Panc1 (cell line): Measurements from ENCODE around the gene SLC12A9. TPM values are rescaled to one million over a fixed set of nuclear protein-coding genes. Genes with fewer than 3 reads are reported as not detected.

ENCODE experiments used
- ATAC-seq: fragments of 200-7000 bp; cut with Tn5 transposase; 2 replicates; pipeline ENCODE4 v1.9.1; 2020; ENCODE audit warnings: mild to moderate bottlenecking, moderate library complexity
- BruUV-seq: library from RNA; stranded (reverse); fragments of 400-500 nt; replicated peaks from 2 replicates; lab custom pipeline; 2021; lab: Mats Ljungman, UMichigan
- CTCF ChIA-PET: fragments of 300-600 bp; sonication (Branson Sonifier 250); formaldehyde crosslinking; loops from one replicate; lab custom pipeline; 2022; ENCODE audit warnings: antibody characterized with exemption; lab: Charles Lee
- POLR2A ChIA-PET: fragments of 300-600 bp; sonication (Branson Sonifier 250); formaldehyde crosslinking; loops from one replicate; lab custom pipeline; 2022; ENCODE audit warnings: antibody characterized with exemption; lab: Charles Lee
- DNase-seq: peaks from one replicate; pipeline ENCODE4 v3.0.0-alpha.2; 2010; ENCODE audit warnings: low read depth, low spot score
- H3K27ac ChIP-seq: 2 replicates; pipeline ENCODE4 v1.5.1; 2011; ENCODE audit warnings: mild to moderate bottlenecking, low read length, inconsistent platforms
- H3K27me3 ChIP-seq: fragments of 200-500 bp; sonication (Bioruptor generic); 2 replicates; pipeline ENCODE4 v1.6.0; 2014; ENCODE audit warnings: low read length, inconsistent platforms; ENCODE audit not compliant: control insufficient read depth, insufficient read depth
- H3K36me3 ChIP-seq: fragments of 200-500 bp; sonication (Bioruptor generic); 2 replicates; pipeline ENCODE4 v1.5.1; 2014; ENCODE audit warnings: inconsistent platforms, mild to moderate bottlenecking, low read length, moderate library complexity; ENCODE audit not compliant: control insufficient read depth, insufficient read depth
- H3K4me1 ChIP-seq: 2 replicates; pipeline ENCODE4 v1.5.1; 2011; ENCODE audit warnings: inconsistent platforms, mild to moderate bottlenecking, low read length, moderate library complexity; ENCODE audit not compliant: control insufficient read depth, insufficient read depth
- H3K4me3 ChIP-seq, 2 experiments: 2 replicates each; pipeline ENCODE4 v1.5.1; 2011 to 2012; ENCODE audit warnings: low read depth in 2 of 2, low read length in 2 of 2, mild to moderate bottlenecking in 2 of 2, inconsistent platforms in 1 of 2, moderate library complexity in 1 of 2
- H3K9me3 ChIP-seq: fragments of 200-500 bp; sonication (Bioruptor generic); 2 replicates; pipeline ENCODE4 v1.5.1; 2014; ENCODE audit warnings: low read depth, mild to moderate bottlenecking, inconsistent platforms, low read length, moderate library complexity; ENCODE audit not compliant: control insufficient read depth, insufficient read depth
- POLR2AphosphoS5 ChIP-seq: IDR thresholded peaks from 2 replicates; pipeline ENCODE4 v1.6.1; 2012; ENCODE audit warnings: mild to moderate bottlenecking, low read depth, low read length, moderate library complexity
- REST ChIP-seq, 2 experiments: IDR thresholded peaks; 2 replicates each; pipeline ENCODE4 v1.6.1; 2011 to 2012; ENCODE audit warnings: low read depth in 2 of 2, control low read depth in 1 of 2, low read length in 1 of 2, mild to moderate bottlenecking in 1 of 2, moderate library complexity in 1 of 2; ENCODE audit not compliant: insufficient read depth in 1 of 2
- SIN3A ChIP-seq: IDR thresholded peaks from 2 replicates; pipeline ENCODE4 v1.6.1; 2012; ENCODE audit warnings: low read depth, mild to moderate bottlenecking, low read length, moderate library complexity, borderline replicate concordance; ENCODE audit not compliant: insufficient read depth
- TCF7L2 ChIP-seq: IDR thresholded peaks from 2 replicates; pipeline ENCODE4 v1.6.1; 2011; ENCODE audit warnings: mild to moderate bottlenecking, low read depth, low read length, inconsistent platforms
- in situ Hi-C: cut with HindIII; loops from 2 replicates; pipeline ENCODE4 v1.10.0; 2016; ENCODE audit warnings: low sequenced_read_pairs, low pct_unique_long_range_greater_than_20kb
- intact Hi-C: fragments of 100-400 bp; cut with micrococcal nuclease; formaldehyde crosslinking; loops from one replicate; pipeline ENCODE4 v1.10.0; 2022; ENCODE audit not compliant: unreplicated experiment
- total RNA-seq: library from RNA; stranded (reverse); gene quantifications from one replicate; pipeline ENCODE4 v1.2.1, GENCODE V29; 2021; ENCODE audit not compliant: unreplicated experiment
- TF ChIP-seq, protein P1 (sequence below): fragments of 450-650 bp; IDR thresholded peaks from 2 replicates; pipeline ENCODE4 v1.5.1; 2017; ENCODE audit warnings: mild to moderate bottlenecking

Gene SLC12A9
- total RNA-seq, 1 experiment from 2014 or later: 31.1 TPM

DNA sequence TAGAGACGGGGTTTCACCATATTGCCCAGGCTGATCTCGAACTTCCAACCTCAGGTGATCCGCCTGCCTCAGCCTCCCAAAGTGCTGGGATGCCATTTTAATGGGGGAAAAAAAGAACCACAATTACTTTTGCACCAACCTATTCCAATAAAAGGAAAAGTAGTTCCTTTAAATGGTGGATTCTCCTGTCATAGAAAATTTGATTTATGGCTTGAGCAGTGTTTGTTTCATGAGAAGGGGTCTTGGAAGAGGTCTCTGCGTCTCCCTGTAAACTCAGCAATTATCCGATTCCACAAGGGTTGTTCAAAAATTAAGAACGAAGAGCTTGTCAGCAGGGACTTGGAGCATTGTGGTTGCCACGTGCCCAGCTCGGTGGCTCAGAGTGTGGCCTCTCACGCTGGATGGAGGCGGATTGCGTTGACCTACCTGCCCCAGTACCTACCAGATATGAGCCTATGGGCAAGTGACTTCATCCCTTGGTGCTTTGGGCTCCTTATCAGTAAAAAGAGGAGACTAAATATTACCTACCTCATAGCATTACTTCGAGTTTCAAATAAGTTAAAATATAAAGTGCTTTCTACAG, 11.8 kb downstream of the SLC12A9 start:
- Histone ChIP-seq H3K27ac (no peak overlapping the region), H3K9me3 (no peaks in the 10 kb centered on the region), H3K36me3 (peaks cover 2% of the 10 kb centered on the region; the same call in 1 of the 2 replicates), H3K4me1 (peaks cover 10% of the 10 kb centered on the region), H3K4me3 (no peak overlapping the region), H3K27me3 (no peaks in the 10 kb centered on the region)
- TF ChIP-seq REST (IDR thresholded peaks at IDR 0.05; ENCODE audit: insufficient read depth in 1 of 2, low read depth in 2 of 2, low read length in 1 of 2) (no peak), SIN3A (no peak), TCF7L2 (no peak)
- TF ChIP-seq, protein P1, sequence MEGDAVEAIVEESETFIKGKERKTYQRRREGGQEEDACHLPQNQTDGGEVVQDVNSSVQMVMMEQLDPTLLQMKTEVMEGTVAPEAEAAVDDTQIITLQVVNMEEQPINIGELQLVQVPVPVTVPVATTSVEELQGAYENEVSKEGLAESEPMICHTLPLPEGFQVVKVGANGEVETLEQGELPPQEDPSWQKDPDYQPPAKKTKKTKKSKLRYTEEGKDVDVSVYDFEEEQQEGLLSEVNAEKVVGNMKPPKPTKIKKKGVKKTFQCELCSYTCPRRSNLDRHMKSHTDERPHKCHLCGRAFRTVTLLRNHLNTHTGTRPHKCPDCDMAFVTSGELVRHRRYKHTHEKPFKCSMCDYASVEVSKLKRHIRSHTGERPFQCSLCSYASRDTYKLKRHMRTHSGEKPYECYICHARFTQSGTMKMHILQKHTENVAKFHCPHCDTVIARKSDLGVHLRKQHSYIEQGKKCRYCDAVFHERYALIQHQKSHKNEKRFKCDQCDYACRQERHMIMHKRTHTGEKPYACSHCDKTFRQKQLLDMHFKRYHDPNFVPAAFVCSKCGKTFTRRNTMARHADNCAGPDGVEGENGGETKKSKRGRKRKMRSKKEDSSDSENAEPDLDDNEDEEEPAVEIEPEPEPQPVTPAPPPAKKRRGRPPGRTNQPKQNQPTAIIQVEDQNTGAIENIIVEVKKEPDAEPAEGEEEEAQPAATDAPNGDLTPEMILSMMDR: no peak
- ChIA-PET CTCF (no interaction called here), POLR2A (no interaction called here)
- no TSS peak for BruUV-seq
- DNase-seq (no peak), ATAC-seq (no peak)
- intact Hi-C loops: no loop called here
- in situ Hi-C loops: no loop called here

DNA sequence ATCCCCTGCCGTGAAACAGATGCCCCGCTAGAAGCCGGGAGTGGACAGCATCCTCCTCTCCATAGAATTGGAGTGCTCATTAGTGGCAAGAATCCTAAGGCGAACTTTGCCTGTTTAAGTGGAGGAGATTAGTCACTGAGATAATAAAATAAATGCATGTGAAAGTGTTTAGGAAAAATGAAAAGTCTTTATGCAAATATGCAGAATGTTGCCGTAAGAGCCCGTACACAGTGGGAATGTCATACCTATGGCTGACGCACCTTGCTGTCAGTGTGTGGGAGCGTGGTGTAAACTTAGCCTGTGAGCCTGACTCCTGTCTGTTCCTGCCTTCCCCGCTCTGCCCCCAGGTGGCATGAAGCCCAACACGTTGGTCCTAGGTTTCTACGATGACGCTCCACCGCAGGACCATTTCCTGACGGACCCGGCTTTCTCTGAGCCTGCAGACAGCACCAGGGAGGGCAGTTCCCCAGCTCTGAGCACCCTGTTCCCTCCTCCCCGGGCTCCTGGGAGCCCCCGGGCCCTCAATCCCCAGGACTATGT, 12.9 kb downstream of the SLC12A9 start:
- ATAC-seq: peak; percentile 31
- peaks cover 10% of the 10 kb centered on the region for H3K4me1 ChIP-seq
- TF ChIP-seq TCF7L2: no peak
- no peak for TF ChIP-seq SIN3A
- no peak for TF ChIP-seq REST (IDR thresholded peaks at IDR 0.05; ENCODE audit: insufficient read depth in 1 of 2, low read depth in 2 of 2, low read length in 1 of 2)
- TF ChIP-seq, protein P1: no peak
- TF ChIP-seq POLR2AphosphoS5: no peak
- BruUV-seq: no TSS peak
- ChIA-PET CTCF (no interaction called here), POLR2A (no interaction called here)
- H3K27ac ChIP-seq: no peak overlapping the region
- no peak overlapping the region for H3K4me3 ChIP-seq
- H3K9me3 ChIP-seq: no peaks in the 10 kb centered on the region
- DNase-seq: no peak
- H3K27me3 ChIP-seq: no peaks in the 10 kb centered on the region
- peaks cover 2% of the 10 kb centered on the region; the same call in 1 of the 2 replicates for H3K36me3 ChIP-seq
- in situ Hi-C loops: no loop called here
- intact Hi-C loops: no loop called here
